RPMI8226 (cell line): ENCODE measurements around the gene BPIFB2.
"Not testable (repeated sequence)": the region's sequence is repeated elsewhere in the genome, so short reads cannot be mapped to it uniquely, and the experiment has no call there.

Source experiments
- DNase-seq: peaks from one replicate; pipeline ENCODE4 v3.0.0-alpha.2; 2015

The BPIFB2 gene

DNA sequence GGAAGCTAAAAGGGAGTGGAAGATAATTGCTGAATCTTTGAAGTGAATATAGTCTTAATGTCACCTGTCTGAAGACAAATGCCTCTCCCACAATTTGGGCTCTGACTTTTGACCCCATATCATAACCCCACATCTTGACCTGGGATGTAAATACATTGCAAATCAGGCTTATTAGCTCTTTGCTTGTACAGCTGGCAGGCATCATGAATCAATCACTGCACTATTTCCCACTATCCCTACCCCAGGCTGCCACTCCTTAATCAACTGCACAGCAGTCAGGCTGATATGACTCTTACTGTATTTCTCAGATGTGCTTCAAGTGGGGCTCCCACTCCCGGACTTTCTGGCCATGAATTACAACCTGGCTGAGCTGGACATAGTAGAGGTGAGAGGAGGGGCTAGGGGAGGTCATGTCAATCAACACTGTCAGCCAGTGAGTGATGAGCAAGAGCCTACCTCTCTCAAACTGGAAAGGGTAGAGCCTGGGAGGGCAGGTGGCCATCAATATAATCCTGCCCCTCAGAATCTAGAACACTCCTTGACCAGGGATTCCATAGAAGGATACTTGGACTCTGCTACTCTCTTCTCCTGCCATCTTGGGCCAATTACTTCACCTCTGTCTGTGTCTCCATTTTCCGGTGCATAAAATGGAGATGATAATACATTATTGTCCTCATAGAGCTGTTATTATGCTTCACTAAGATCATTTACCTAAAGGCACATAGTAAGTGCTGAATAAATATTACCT lies 35.7 kb downstream of the BPIFB2 start:
- no peak for DNase-seq

GRCh38 chr20:33043731-33044181 lies 36.3 kb downstream of the BPIFB2 start:
- DNase-seq: no peak

DNA sequence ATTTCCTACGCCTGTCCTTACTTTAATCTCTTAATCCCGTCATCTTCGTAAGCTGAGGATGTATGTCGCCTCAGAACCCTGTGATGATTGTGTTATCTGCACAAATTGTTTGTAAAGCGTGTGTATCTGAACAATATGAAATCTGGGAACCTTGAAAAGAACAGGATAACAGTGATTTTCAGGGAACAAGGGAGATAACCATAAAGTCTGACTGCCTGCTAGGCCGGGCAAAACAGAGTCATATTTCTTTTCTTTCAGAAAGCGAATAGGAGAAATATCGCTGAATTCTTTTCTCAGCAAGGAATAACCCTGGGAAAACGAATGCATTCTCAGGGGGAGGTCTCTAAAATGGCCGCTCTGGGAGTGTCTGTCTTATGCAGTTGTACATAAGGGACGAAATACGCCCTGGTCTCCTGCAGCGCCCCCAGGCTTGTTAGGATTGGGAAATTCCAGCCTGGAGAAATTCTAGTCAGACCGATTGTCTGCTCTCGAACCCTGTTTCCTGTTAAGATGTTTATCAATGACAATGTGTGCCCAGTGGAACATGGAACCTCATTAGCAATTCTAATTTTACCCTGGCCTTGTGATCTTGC lies 37.7 kb downstream of the BPIFB2 start:
- not testable (repeated sequence) for DNase-seq

GRCh38 chr20:33046412-33046811 lies 38.9 kb downstream of the BPIFB2 start:
- no peak for DNase-seq

DNA sequence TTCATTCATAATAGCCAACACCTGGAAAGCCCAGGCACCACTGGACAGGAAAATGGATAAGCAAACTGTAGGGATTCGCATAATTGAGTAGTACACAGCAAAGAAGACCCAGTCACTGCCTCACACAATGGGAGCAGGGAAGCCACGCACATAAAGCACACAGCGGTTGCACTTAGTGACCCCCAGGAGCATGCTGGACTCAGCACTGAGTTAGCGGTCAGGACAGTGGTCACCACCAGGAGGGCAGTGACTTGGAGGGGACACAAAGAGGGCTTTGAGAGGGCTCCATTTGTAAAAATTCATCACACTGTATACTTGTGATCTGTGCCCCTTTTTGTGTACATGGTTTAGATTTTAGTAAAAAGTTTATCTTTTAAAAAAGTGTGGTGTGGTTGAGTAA lies 43.8 kb downstream of the BPIFB2 start:
- DNase-seq: no peak

GRCh38 chr20:33053291-33054106 lies 46.0 kb downstream of the BPIFB2 start, which contains the start of gene BPIFB3:
Gene BPIFB3 (plus strand): TSS chr20:33053903. CDS start chr20:33055436, 1,533 bp downstream.
- no peak for DNase-seq

DNA sequence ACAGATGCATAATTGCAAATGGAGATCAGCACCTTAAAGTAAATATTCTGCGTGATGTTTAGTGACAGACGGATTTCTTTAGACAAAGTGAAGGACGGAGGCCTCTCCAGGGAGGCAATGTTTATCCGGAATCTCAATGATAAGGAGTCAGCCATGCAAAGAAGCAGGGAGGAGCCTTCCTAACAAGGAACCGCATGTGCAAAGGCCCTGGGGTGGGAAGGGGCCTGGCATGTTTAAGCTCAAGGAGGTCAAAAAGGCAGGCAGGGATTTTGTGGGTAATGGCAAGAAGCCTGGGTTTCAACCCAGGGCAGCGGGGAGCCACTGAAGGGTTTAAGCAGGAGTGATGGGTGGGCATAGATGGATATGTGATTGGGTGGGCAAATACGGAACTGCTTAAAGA lies 46.9 kb downstream of the BPIFB2 start:
- no peak for DNase-seq

GRCh38 chr20:33054791-33055190 lies 47.3 kb downstream of the BPIFB2 start:
- no peak for DNase-seq

GRCh38 chr20:33059136-33059535 lies 51.6 kb downstream of the BPIFB2 start:
- no peak for DNase-seq

DNA sequence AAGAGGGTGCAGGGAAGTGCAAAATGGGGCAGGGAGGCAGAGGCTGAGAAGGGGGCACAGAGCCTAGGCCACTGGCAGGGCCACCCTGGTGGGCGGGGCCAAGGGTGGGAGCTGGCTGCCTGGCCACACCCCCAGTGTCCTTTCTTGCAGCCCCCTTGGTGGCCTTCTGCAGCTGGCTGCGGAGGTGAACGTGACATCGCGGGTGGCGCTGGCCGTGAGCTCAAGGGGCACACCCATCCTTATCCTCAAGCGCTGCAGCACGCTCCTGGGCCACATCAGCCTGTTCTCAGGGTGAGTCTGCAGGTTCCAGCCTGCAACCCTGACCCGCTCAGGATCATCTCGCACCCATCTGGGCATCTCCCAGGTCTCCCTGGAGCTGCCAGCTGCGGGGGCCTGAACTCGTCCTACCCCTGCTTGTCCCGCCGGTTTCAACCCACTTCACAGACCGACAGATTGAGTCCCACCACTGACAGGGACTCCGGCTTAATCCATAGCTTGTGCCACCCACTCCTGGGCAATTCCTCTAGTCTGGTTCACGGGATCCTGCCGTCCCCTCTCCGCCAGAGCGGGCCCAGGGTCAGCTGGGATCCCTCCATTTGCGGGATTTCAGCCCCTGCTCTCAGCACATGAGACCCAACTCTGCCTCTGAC lies 52.4 kb downstream of the BPIFB2 start:
- no peak for DNase-seq

DNA sequence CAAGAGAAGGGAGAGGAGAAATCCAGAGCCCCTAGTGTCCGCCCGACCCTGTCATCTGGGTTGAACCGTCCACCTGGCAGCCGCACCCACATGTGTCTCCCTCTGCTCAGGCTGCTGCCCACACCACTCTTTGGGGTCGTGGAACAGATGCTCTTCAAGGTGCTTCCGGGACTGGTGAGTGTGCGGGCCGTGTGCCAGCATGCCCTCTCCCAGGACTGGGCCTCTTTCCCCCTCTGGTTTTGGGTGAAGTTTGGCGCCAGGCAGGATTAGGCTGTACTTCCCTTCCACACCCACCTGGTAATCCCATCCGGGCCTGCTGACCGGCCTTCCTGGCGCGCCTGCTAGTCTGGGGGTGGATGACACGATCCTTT lies 54.1 kb downstream of the BPIFB2 start:
- no peak for DNase-seq

DNA sequence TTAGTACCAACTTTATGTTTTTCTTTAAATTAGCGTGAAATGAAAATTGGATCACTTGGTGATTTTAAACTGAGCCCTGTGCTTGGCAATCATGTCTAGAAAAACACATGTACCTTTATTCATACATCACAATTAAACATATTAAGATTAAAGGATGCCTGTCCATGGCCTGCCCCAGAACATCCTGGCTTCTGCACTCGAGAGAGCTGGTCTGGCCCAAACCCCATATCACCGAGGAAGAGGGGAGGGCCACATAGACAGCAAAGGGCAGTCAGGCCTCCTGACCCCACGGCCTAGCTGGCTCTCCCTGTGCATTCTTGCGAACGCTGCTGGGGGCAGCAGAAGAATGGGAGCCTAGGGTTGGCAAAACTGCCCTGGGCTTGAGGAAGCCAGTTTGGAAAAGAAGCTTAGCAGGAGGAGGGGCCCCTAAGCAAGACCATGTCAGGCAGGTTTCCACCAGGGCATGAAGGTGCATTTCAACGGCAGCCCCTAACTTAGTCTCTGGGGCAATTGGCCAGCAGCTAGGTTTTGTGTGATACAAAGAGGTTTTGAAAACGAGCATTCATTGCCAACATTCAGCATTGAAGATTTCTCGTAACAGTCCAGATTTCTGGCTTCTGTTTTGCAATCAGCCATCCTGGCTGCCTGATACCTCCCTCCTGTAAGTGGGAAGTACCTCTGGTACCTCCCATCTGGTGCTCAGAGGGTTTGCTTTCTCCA lies 54.8 kb downstream of the BPIFB2 start:
- no peak for DNase-seq

DNA sequence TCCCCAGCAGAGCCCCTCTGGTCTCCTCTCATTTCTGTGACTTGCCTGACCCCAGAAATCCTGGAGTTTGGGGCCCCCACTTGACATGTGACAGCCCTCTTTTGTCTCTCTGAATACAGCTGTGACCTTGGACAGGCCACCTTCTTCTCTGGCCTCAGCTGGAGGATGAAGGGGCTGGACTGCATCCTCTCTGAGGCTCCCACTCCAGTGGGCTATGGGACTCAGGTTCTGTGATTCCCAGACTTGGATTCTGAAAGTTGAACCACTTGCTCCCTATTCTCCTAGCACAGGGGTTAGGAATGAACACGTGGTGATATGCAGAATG lies 55.3 kb downstream of the BPIFB2 start:
- no peak for DNase-seq

- DNase-seq: no peak
Observed at GRCh38 chr20:33063271-33063670, 55.8 kb downstream of the BPIFB2 start.

DNA sequence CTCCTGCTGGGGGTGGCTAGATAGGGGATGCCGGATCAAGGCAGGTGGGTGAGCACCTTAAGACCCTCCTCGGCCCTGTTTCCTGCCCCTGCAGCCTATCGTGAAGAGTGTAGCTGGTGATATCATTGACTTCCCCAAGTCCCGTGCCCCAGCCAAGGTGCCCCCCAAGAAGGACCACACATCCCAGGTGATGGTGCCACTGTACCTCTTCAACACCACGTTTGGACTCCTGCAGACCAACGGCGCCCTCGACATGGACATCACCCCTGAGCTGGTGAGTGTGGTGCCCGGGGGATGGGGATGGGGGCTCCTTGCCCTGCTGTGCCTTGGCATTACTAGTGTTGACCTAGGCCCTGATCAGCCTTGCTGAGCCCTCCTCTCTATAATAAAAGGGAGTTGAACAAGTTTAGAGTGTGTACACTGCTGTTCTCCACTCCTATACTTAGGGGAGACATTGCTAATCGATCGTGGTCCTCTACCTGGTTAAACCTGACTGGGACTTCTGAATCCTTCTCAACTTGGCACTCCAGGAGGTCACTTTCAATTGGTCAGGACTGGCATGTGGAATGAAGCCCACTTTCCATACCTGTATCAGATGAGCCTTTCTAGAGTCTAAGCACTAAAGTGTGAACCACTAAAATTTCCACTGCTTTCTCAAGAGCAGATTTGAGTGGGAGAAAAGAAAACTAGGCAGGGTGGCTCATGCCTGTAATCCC lies 57.2 kb downstream of the BPIFB2 start:
- no peak for DNase-seq

DNA sequence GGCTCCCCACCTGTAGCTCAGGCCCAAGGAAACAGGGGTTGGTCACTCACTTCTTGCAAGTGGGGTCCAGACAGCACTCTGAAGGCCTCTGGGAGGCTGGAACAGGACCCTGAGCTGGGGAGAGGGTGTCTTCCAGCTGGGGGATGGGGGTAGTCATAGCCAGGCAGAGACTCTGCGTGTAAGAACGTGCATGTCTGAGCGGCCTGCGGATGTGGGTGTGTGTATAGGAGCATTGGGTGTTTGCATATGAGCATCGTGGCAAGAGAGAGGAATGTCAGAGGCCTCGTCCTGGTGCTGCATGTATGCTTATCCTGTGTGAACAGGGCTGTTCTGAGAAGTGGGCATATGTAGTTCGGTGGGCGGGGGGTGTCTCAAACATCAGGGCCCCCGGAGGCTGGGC lies 58.3 kb downstream of the BPIFB2 start:
- DNase-seq: no peak

DNA sequence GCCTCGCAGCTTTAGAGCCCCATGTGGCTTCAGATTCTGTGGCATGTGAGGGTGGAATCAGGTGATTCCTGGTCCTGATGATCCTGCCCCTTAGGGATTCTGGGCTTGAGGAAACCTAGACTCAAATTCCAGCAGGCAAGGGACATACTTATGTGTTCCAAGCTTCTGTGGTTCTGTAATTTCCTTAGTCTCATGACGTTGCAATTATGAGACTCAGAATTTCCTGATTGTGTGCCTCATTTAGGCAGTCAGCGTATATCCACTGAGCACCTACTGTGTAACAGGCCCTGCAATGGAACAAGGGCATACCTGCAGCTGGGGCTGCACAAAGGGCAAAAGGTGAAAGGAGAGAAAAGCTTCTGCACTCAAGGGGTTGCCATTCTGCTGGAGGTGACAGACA lies 60.3 kb downstream of the BPIFB2 start:
- no peak for DNase-seq

- no peak for DNase-seq
Observed at GRCh38 chr20:33068251-33068939, 60.9 kb downstream of the BPIFB2 start.

GRCh38 chr20:33069673-33070072 lies 62.2 kb downstream of the BPIFB2 start:
- DNase-seq: no peak

- DNase-seq: no peak
Observed at GRCh38 chr20:33070111-33071053, 62.9 kb downstream of the BPIFB2 start.
